ENCODE results near the gene PRR5. TPM values are rescaled to one million over a fixed set of nuclear protein-coding genes. Genes with fewer than 3 reads are reported as not detected.

PRR5 gene
- total RNA-seq, 1 experiment from 2014 or later = 11.8 TPM

DNA sequence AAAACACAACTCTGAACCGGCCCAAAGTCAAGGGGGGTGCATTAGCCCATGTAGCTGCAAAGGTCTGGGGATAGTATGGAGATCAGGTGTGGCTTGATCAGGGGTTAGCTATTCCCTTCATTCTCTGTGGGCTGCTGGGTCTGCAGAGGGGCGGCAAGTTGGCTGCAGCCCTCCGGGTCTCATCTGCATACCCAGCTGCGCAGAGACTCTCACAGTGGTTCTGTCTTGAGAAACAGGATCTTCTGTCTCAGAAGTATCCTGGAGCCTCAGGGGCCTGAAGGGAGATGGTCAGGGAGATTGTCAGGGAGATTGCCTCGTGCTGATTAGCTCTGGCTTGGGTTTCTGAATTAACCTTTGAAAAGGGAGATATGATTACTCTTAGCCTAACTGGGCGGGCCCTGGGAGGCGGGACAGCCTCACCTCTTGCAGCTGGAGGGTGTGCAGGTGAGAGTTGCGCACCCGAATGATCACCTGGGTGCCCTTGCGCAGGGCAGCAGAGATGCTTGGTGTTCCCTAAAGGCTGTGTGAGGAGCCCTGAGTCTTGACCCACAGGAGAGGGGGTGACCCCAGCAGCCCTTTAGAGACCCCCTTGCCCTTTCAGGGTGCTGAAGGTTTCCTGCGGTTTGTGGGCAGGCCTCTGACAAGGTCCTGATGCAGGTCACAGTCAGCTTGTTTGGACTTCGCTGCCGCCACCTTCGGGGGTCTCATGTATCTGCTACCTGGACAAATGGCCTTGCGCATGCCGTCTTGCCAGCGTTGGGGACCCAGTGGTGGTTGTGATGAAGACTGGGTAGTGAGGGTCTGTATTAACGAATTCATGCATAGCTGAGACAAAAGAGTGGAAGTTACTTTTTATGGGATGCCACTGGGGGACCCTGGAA is 57.7 kb downstream of the PRR5 start:
- H2AK5ac ChIP-seq (ENCODE audit: insufficient read length, low read length) = no peak overlapping the region
- no peak overlapping the region for H3K4ac ChIP-seq (ENCODE audit: low read depth, low read length)
- WGBS (ENCODE audit: extremely low coverage, insufficient read length, low lambda C conversion rate) = no CpG with 5 or more reads among the region's 18 CpGs
- no peak for DNase-seq
- peaks cover 9% of the 10 kb centered on the region; the same call in 1 of the 2 replicates for H3K4me1 ChIP-seq (ENCODE audit: insufficient read depth, low read length)
- Mint-ChIP-seq H3K9me3 (peaks cover 3 to 10% of the 10 kb centered on the region in 2 experiments; a peak in 3 of 5 replicates), H3K4me1 (peaks cover 27 to 48% of the 10 kb centered on the region in 2 experiments), H3K27me3 (ENCODE audit: low read depth) (no peaks in the 10 kb centered on the region), H3K36me3 (ENCODE audit: insufficient read depth in 1 of 3, low read depth in 3 of 3) (peaks cover 16 to 34% (median 20%) of the 10 kb centered on the region in 3 experiments), H3K27ac (peak overlapping the region in 2 of 3 experiments; percentile 13 to 75; a peak in 2 of 7 replicates), H3K4me3 (no peak overlapping the region)
- H4K91ac ChIP-seq (ENCODE audit: insufficient read length, low read depth, low read length) = no peak overlapping the region
- no peak overlapping the region for H3T11ph ChIP-seq (ENCODE audit: low read length)
- no peak overlapping the region for H2BK5ac ChIP-seq (ENCODE audit: insufficient read length, low read length)
- no peak overlapping the region for H3K9ac ChIP-seq (ENCODE audit: extremely low read depth, insufficient read length, low read length)
- no peak overlapping the region for H4K8ac ChIP-seq (replicated peaks; ENCODE audit: insufficient read length, low read depth, low read length)
- H3K56ac ChIP-seq (ENCODE audit: insufficient read length, low read depth, low read length) = no peak overlapping the region
- H3K4me2 ChIP-seq (ENCODE audit: insufficient read depth, insufficient read length, low read length) = no peak overlapping the region
- H3K14ac ChIP-seq (ENCODE audit: insufficient read depth, low read length) = no peak overlapping the region; the same call in 1 of the 2 replicates
- no peaks in the 10 kb centered on the region for H3K9me3 ChIP-seq (ENCODE audit: control insufficient read depth, low read depth, low read length)
- H3K79me1 ChIP-seq (ENCODE audit: insufficient read depth, low read depth, low read length, poor library complexity, severe bottlenecking) = no peaks in the 10 kb centered on the region
- H3K27ac ChIP-seq (ENCODE audit: insufficient read length, low read depth, low read length) = no peak overlapping the region
- H2BK20ac ChIP-seq (ENCODE audit: low read depth, low read length, poor library complexity, severe bottlenecking) = no peak overlapping the region
- no peak overlapping the region for H2BK120ac ChIP-seq (ENCODE audit: low read depth, low read length, poor library complexity, severe bottlenecking)
- H2AFZ ChIP-seq (ENCODE audit: low read length) = no peak overlapping the region
- H3K23ac ChIP-seq (ENCODE audit: insufficient read length, low read depth, low read length) = no peak overlapping the region
- no peaks in the 10 kb centered on the region for H3K23me2 ChIP-seq (ENCODE audit: insufficient read length, low read depth, low read length, poor library complexity, severe bottlenecking)
- H2BK15ac ChIP-seq (ENCODE audit: low read depth, low read length) = no peak overlapping the region
- H3K79me2 ChIP-seq (ENCODE audit: insufficient read depth, low read length) = peaks cover 5% of the 10 kb centered on the region; the same call in 1 of the 2 replicates
- TF ChIP-seq CTCF (conservative IDR thresholded peaks at IDR 0.05) = no peak
- H3K27me3 ChIP-seq (ENCODE audit: insufficient read depth, low read length) = no peaks in the 10 kb centered on the region
- no peak overlapping the region for H4K5ac ChIP-seq (ENCODE audit: insufficient read length, low read depth, low read length)
- no peak overlapping the region for H3K18ac ChIP-seq (ENCODE audit: insufficient read length, low read depth, low read length)
- H4K20me1 ChIP-seq (ENCODE audit: control insufficient read depth, insufficient read depth, insufficient read length) = no peaks in the 10 kb centered on the region
- H2BK12ac ChIP-seq (ENCODE audit: insufficient read length, low read depth, low read length) = no peak overlapping the region
